ENCODE results near the gene ARMC3.

ARMC3 gene

GRCh38 chr10:22976534-22976933 is 48.7 kb downstream of the ARMC3 start:
- WGBS, 2 experiments (ENCODE audit: insufficient coverage in 2 of 2) = 60% methylated on average over 1 of the region's 1 CpG; no CpG with 5 or more reads in 1 of the 2 experiments
- Histone ChIP-seq H3K4me3 (ENCODE audit: extremely low read depth, insufficient read depth, low read length, poor library complexity, severe bottlenecking) (no peak overlapping the region), H3K9me3 (ENCODE audit: control insufficient read depth, low read length) (no peaks in the 10 kb centered on the region), H3K4me1 (ENCODE audit: control insufficient read depth, insufficient read depth, low read length, poor library complexity, severe bottlenecking) (no peaks in the 10 kb centered on the region), H3K27ac (ENCODE audit: low read depth, low read length, severe bottlenecking) (no peak overlapping the region), H3K36me3 (ENCODE audit: control insufficient read depth, insufficient read depth, low read length) (no peaks in the 10 kb centered on the region)

GRCh38 chr10:22977751-22978150 is 49.9 kb downstream of the ARMC3 start:
- Histone ChIP-seq H3K36me3 (ENCODE audit: control insufficient read depth, insufficient read depth, low read length) (no peaks in the 10 kb centered on the region), H3K4me1 (ENCODE audit: control insufficient read depth, insufficient read depth, low read length, poor library complexity, severe bottlenecking) (no peaks in the 10 kb centered on the region), H3K27ac (ENCODE audit: low read depth, low read length, severe bottlenecking) (no peak overlapping the region), H3K4me3 (ENCODE audit: extremely low read depth, insufficient read depth, low read length, poor library complexity, severe bottlenecking) (no peak overlapping the region), H3K9me3 (ENCODE audit: control insufficient read depth, low read length) (no peaks in the 10 kb centered on the region)
- no CpG with 5 or more reads among the region's 1 CpG for WGBS, 2 experiments (ENCODE audit: insufficient coverage in 2 of 2)

DNA sequence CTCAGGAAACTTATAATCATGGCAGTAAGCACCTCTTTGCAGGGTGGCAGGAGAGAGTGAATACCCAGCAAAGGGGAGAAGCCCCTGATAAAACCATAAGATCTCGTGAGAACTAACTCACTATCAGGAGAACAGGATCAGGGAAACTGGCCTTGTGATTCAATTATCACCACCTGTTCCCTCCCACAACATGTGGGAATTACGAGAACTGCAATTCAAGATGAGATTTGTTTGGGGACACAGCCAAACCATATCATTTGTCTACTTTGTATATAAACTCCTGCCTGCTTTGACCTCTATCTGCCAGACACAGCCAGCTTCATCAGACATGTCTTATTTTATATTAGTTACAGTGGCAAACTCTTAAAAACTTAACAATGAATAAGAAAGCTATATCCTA is 50.4 kb downstream of the ARMC3 start:
- H3K4me3 ChIP-seq (ENCODE audit: extremely low read depth, insufficient read depth, low read length, poor library complexity, severe bottlenecking) = no peak overlapping the region
- H3K27ac ChIP-seq (ENCODE audit: low read depth, low read length, severe bottlenecking) = no peak overlapping the region
- no peaks in the 10 kb centered on the region for H3K36me3 ChIP-seq (ENCODE audit: control insufficient read depth, insufficient read depth, low read length)
- H3K9me3 ChIP-seq (ENCODE audit: control insufficient read depth, low read length) = no peaks in the 10 kb centered on the region
- 100% methylated on average over 1 of the region's 2 CpGs for WGBS, 2 experiments (ENCODE audit: insufficient coverage in 2 of 2)
- no peaks in the 10 kb centered on the region for H3K4me1 ChIP-seq (ENCODE audit: control insufficient read depth, insufficient read depth, low read length, poor library complexity, severe bottlenecking)

- no peaks in the 10 kb centered on the region for H3K4me1 ChIP-seq (ENCODE audit: control insufficient read depth, insufficient read depth, low read length, poor library complexity, severe bottlenecking)
- no peaks in the 10 kb centered on the region for H3K9me3 ChIP-seq (ENCODE audit: control insufficient read depth, low read length)
- WGBS, 2 experiments (ENCODE audit: insufficient coverage in 2 of 2) = no CpG with 5 or more reads among the region's 1 CpG
- no peak overlapping the region for H3K4me3 ChIP-seq (ENCODE audit: extremely low read depth, insufficient read depth, low read length, poor library complexity, severe bottlenecking)
- H3K36me3 ChIP-seq (ENCODE audit: control insufficient read depth, insufficient read depth, low read length) = no peaks in the 10 kb centered on the region
- no peak overlapping the region for H3K27ac ChIP-seq (ENCODE audit: low read depth, low read length, severe bottlenecking)
These were observed 51.1 kb downstream of the ARMC3 start for GRCh38 chr10:22978918-22979317.

- WGBS, 2 experiments (ENCODE audit: insufficient coverage in 2 of 2) = no CpG with 5 or more reads among the region's 2 CpGs
- H3K36me3 ChIP-seq (ENCODE audit: control insufficient read depth, insufficient read depth, low read length) = no peaks in the 10 kb centered on the region
- no peaks in the 10 kb centered on the region for H3K9me3 ChIP-seq (ENCODE audit: control insufficient read depth, low read length)
- no peaks in the 10 kb centered on the region for H3K4me1 ChIP-seq (ENCODE audit: control insufficient read depth, insufficient read depth, low read length, poor library complexity, severe bottlenecking)
- H3K27ac ChIP-seq (ENCODE audit: low read depth, low read length, severe bottlenecking) = no peak overlapping the region
- no peak overlapping the region for H3K4me3 ChIP-seq (ENCODE audit: extremely low read depth, insufficient read depth, low read length, poor library complexity, severe bottlenecking)
These were observed 53.0 kb downstream of the ARMC3 start for GRCh38 chr10:22980822-22981221.

GRCh38 chr10:22984066-22984465 is 56.2 kb downstream of the ARMC3 start:
- no peaks in the 10 kb centered on the region for H3K9me3 ChIP-seq (ENCODE audit: control insufficient read depth, low read length)
- H3K36me3 ChIP-seq (ENCODE audit: control insufficient read depth, insufficient read depth, low read length) = no peaks in the 10 kb centered on the region
- no peaks in the 10 kb centered on the region for H3K4me1 ChIP-seq (ENCODE audit: control insufficient read depth, insufficient read depth, low read length, poor library complexity, severe bottlenecking)
- H3K4me3 ChIP-seq (ENCODE audit: extremely low read depth, insufficient read depth, low read length, poor library complexity, severe bottlenecking) = no peak overlapping the region
- H3K27ac ChIP-seq (ENCODE audit: low read depth, low read length, severe bottlenecking) = no peak overlapping the region
- WGBS, 2 experiments (ENCODE audit: insufficient coverage in 2 of 2) = no CpG with 5 or more reads among the region's 5 CpGs

DNA sequence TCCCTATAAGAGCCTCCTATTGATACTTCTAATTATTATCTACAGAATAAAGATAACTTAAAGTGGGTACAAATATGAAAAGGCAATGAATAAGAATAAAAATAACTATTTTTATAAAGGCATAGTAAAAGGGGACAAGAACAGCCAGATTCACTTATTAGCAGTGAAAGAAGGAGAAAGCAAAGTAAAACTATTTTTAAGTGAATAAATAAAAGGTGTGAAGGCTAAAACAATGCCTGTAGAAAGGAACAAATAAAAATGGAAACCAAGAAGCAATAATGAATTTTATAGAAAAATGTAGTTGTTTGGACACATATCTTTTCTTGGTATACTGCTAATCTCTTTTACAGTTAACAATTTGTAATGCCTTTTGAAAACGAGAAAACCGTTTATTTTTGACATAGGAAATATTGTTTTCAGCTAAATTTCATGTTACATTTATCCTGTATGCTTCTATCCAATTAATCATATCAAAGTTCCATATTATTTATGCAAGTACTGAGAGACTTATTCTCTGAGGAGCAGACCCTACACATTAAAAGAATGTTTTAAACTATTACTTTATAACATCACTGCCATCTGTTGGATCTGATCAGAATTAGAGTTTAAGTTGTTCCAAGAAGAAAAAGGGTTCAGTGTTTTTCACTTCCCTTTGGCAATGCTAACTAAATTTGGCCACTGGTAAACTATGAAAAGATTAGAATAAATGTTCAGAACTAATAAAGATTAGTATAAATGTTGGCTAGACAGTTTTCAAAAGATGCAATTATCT is 59.1 kb downstream of the ARMC3 start:
- no CpG with 5 or more reads among the region's 2 CpGs for WGBS, 2 experiments (ENCODE audit: insufficient coverage in 2 of 2)
- Histone ChIP-seq H3K36me3 (ENCODE audit: control insufficient read depth, insufficient read depth, low read length) (no peaks in the 10 kb centered on the region), H3K4me1 (ENCODE audit: control insufficient read depth, insufficient read depth, low read length, poor library complexity, severe bottlenecking) (no peaks in the 10 kb centered on the region), H3K27ac (ENCODE audit: low read depth, low read length, severe bottlenecking) (no peak overlapping the region), H3K4me3 (ENCODE audit: extremely low read depth, insufficient read depth, low read length, poor library complexity, severe bottlenecking) (no peak overlapping the region), H3K9me3 (ENCODE audit: control insufficient read depth, low read length) (no peaks in the 10 kb centered on the region)

GRCh38 chr10:22988581-22989360 is 60.9 kb downstream of the ARMC3 start:
- Histone ChIP-seq H3K4me3 (ENCODE audit: extremely low read depth, insufficient read depth, low read length, poor library complexity, severe bottlenecking) (no peak overlapping the region), H3K36me3 (ENCODE audit: control insufficient read depth, insufficient read depth, low read length) (no peaks in the 10 kb centered on the region)
- 0% methylated on average over 2 of the region's 12 CpGs; no CpG with 5 or more reads in 1 of the 2 experiments for WGBS, 2 experiments (ENCODE audit: insufficient coverage in 2 of 2)

DNA sequence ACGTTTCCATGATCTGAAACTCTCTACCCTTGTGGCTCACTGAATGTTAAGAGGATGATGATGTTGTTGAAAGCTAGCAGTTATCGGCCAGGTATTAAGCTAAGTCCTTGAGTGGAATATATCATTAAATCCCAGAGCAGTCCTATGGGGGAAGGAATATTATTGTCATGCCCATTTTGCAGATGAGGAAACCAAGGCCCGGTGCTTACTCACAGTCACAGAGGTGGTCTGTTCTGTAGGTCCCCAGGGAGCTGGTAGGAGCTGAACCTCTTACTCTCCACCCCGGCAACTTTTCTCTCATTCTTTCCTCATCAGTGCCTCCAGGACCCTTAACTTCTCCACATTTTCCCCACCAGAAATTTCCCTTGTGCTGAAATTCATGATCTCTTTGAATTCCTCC is 62.6 kb downstream of the ARMC3 start:
- Histone ChIP-seq H3K27ac (ENCODE audit: low read depth, low read length, severe bottlenecking) (no peak overlapping the region), H3K4me1 (ENCODE audit: control insufficient read depth, insufficient read depth, low read length, poor library complexity, severe bottlenecking) (no peaks in the 10 kb centered on the region), H3K36me3 (ENCODE audit: control insufficient read depth, insufficient read depth, low read length) (no peaks in the 10 kb centered on the region), H3K4me3 (ENCODE audit: extremely low read depth, insufficient read depth, low read length, poor library complexity, severe bottlenecking) (no peak overlapping the region), H3K9me3 (ENCODE audit: control insufficient read depth, low read length) (no peaks in the 10 kb centered on the region)
- 82 to 93% methylated on average over 3 of the region's 4 CpGs for WGBS, 2 experiments (ENCODE audit: insufficient coverage in 2 of 2)

More at GRCh38 chr10:22988581-22989360, 60.9 kb downstream of the ARMC3 start:
- Histone ChIP-seq H3K27ac (ENCODE audit: low read depth, low read length, severe bottlenecking) (no peak overlapping the region), H3K4me1 (ENCODE audit: control insufficient read depth, insufficient read depth, low read length, poor library complexity, severe bottlenecking) (no peaks in the 10 kb centered on the region), H3K9me3 (ENCODE audit: control insufficient read depth, low read length) (no peaks in the 10 kb centered on the region)

DNA sequence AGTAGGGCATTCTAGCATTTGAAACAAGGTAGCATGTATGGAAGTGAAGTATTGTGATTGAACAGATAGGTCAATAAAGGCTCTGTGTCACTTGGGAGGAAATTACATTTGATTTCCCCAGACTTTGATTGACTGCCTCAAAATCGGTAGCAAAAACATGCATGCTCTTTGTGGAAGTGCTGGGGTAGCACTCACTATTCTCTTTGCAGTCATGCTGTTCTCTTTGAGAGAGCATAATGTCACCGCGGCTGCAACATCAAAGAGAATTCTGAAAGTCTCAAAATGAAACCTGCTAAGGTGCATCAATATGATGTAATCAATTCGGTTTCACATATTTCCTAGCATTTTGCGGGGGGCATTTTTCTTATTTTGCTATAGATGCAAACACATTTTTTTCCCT is 64.2 kb downstream of the ARMC3 start:
- Histone ChIP-seq H3K27ac (ENCODE audit: low read depth, low read length, severe bottlenecking) (no peak overlapping the region), H3K4me1 (ENCODE audit: control insufficient read depth, insufficient read depth, low read length, poor library complexity, severe bottlenecking) (no peaks in the 10 kb centered on the region), H3K36me3 (ENCODE audit: control insufficient read depth, insufficient read depth, low read length) (no peaks in the 10 kb centered on the region), H3K9me3 (ENCODE audit: control insufficient read depth, low read length) (no peaks in the 10 kb centered on the region), H3K4me3 (ENCODE audit: extremely low read depth, insufficient read depth, low read length, poor library complexity, severe bottlenecking) (no peak overlapping the region)
- WGBS, 2 experiments (ENCODE audit: insufficient coverage in 2 of 2) = 70 to 93% methylated on average over 1 to 3 of the region's 5 CpGs

DNA sequence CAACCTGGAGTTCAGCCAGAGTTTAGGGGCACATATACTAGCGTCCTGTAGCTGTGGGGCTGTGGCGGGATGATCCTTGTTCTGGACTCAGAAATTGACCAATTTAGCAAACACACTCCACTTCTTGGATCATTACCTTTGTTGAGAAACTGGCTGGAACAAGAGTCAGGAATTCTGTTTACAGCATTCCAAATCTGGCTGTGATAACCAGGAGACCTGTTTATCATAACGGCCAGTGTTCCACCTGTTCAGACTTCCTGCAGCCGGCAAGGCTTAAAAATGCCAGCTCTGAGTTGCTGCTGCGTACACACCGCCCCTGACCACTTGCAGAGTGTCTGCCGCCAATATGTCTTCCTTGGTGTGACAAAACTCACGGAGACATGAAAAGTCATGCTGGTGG is 64.8 kb downstream of the ARMC3 start:
- H3K9me3 ChIP-seq (ENCODE audit: control insufficient read depth, low read length) = no peaks in the 10 kb centered on the region
- H3K36me3 ChIP-seq (ENCODE audit: control insufficient read depth, insufficient read depth, low read length) = no peaks in the 10 kb centered on the region
- H3K27ac ChIP-seq (ENCODE audit: low read depth, low read length, severe bottlenecking) = no peak overlapping the region
- H3K4me1 ChIP-seq (ENCODE audit: control insufficient read depth, insufficient read depth, low read length, poor library complexity, severe bottlenecking) = no peaks in the 10 kb centered on the region
- 94 to 95% methylated on average over 4 to 6 of the region's 8 CpGs for WGBS, 2 experiments (ENCODE audit: insufficient coverage in 2 of 2)
- no peak overlapping the region for H3K4me3 ChIP-seq (ENCODE audit: extremely low read depth, insufficient read depth, low read length, poor library complexity, severe bottlenecking)

All from mesodermal cell (in vitro differentiated cells).